Measurements from ENCODE around the gene EPB41L4A.
"Not testable (repeated sequence)": the region's sequence is repeated elsewhere in the genome, so short reads cannot be mapped to it uniquely, and the experiment has no call there.

GRCh38 chr5:112443932-112444331 lies 24.9 kb upstream of the EPB41L4A start:
- TF ChIP-seq CTCF, POLR2AphosphoS5 (IDR thresholded peaks at IDR 0.05): not testable (repeated sequence)
